T follicular helper cell (primary cell): ENCODE results near the gene MRPS34.
"Not testable (repeated sequence)": the region's sequence is repeated elsewhere in the genome, so short reads cannot be mapped to it uniquely, and the experiment has no call there.

Experiments used
- DNase-seq: peaks from one replicate; pipeline ENCODE4 v3.0.0-alpha.2; 2020; ENCODE audit warnings: low read depth
- total RNA-seq, 2 experiments: gene quantifications; one replicate each; lab custom pipeline; 2026; lab: John Stamatoyannopoulos, UW

The MRPS34 gene
- 53.8 to 80.5 reads per million in 2 experiments for total RNA-seq

DNA sequence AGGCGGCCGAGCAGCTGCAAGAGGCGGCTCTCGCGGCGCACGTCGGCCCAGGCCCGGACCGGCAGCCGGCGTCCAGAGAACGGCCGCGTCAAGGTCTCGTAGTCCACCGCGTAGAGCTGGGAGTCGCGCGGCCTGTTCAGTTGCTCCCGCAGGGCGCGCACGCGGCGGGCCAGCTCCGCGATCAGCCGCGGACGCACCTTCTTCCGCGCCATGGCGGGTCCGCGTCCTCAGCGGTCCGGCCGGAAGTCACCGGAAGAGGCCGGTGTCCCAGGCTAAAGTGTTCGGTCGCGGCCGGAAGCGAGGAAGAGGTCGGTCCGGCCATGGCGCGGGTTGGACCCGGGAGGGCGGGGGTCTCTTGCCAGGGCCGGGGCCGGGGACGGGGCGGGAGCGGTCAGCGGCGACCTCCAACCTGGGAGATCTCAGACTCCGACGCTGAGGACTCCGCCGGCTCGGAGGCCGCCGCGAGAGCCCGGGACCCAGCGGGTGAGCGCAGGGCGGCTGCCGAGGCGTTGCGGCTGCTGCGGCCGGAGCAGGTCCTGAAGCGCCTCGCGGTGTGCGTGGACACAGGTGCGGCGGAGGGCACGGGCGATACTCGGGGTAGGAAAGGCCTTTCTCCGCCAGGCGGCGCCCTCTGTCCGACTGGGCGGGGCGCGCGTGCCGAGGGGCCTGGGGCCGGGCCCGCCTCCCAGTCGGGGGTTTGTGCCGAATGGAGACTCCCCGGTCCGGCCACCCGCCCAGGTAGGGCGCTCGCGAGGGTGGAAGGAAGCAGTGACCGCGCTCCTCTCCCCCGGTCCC, at the start of gene MRPS34:
Gene MRPS34 (minus strand): TSS at position 227 of the 795 bp plus-strand sequence. CDS start 15 bp downstream, at position 212.
- peak; percentile 60 for DNase-seq

DNA sequence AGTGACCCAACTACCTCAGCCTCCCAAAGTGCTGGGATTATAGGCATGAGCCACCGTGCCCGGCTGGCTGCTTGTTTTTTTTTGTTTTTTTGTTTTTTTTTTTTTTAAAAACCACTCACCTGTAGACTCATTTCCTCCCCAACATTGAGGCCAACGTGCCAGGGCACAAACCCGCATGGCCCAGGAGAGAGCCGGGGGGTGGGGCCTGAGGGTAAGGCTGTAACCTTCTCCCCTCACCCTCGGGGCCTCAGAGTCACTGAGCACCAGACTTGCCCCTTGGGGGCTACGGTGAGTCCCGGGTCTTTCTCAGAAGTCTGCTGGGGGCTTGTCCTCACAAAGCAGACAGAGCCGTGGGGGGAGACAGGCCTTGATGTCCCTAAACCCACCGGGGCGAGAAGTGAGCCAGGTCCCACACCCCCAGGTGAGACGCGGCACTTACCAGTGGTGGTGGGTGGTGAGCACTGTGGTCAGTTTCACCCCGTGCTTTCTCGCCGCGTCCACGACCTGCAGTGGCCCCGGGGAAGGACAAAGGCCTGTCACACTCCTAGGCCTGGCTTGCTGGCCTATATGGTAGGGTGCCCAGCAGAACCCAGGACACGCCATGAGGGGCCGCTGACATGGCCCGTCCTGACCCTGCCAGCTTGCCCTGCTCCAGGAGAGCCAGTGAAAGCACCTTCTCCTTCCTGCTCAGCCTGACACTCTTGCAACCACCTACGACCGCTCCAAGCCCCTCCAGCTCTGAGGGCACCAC, 49.1 kb upstream of the MRPS34 start:
- no peak for DNase-seq

- DNase-seq = no peak
Measured at GRCh38 chr16:1820946-1821290, 48.0 kb upstream of the MRPS34 start.

GRCh38 chr16:1820096-1820945, 47.4 kb upstream of the MRPS34 start:
- DNase-seq = no peak

- no peak for DNase-seq
Measured at GRCh38 chr16:1819611-1820010, 46.7 kb upstream of the MRPS34 start.

DNA sequence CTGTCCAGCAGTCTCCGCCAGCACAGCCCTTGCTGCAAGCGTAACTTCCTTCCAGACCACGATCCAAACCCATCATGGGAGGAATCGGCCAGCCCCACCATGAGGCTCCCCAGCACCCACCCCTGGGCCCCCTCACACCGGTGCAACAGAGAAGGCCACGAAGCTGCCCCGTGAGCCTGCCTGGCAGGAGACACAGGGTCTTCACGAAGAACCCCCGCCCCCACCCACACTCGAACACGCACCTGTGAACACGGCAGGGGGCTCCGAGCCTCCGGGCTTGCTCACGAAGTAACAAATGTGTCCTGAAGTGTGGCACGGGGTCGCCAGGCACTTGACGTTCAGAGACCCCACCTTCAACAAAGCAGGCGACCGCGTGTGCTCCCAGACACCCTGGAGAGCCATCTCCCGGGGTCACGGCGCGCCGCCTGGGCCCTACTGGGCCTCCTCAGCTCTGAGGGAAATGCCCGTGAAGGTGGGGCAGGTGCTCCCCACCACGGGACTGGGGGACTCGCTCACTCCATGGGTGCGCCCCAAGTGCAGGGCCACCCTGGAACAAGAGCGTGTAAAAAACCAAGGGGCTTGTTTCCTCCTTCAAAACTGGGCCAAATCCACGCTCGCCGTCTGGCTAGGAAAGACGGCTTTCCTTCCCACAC, 46.1 kb upstream of the MRPS34 start:
- no peak for DNase-seq

- DNase-seq = no peak
Measured at GRCh38 chr16:1818204-1818872, 45.4 kb upstream of the MRPS34 start.

GRCh38 chr16:1817716-1818115, 44.8 kb upstream of the MRPS34 start:
- no peak for DNase-seq

DNA sequence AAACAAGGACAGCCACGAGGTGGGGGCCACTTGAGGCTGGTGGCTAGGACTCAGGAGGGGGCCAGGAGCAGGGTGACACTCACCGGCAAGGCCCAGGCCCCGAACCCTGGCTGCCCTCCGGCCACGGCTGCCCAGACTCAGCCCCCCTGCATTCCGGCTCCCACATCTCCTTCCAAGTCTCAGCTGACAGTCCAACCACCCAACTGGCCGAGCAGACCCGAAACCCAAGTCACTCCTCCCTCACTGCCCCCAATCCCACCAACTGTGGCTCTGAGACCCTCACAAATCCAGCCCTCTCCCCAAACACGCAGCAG, 44.3 kb upstream of the MRPS34 start:
- no peak for DNase-seq

DNA sequence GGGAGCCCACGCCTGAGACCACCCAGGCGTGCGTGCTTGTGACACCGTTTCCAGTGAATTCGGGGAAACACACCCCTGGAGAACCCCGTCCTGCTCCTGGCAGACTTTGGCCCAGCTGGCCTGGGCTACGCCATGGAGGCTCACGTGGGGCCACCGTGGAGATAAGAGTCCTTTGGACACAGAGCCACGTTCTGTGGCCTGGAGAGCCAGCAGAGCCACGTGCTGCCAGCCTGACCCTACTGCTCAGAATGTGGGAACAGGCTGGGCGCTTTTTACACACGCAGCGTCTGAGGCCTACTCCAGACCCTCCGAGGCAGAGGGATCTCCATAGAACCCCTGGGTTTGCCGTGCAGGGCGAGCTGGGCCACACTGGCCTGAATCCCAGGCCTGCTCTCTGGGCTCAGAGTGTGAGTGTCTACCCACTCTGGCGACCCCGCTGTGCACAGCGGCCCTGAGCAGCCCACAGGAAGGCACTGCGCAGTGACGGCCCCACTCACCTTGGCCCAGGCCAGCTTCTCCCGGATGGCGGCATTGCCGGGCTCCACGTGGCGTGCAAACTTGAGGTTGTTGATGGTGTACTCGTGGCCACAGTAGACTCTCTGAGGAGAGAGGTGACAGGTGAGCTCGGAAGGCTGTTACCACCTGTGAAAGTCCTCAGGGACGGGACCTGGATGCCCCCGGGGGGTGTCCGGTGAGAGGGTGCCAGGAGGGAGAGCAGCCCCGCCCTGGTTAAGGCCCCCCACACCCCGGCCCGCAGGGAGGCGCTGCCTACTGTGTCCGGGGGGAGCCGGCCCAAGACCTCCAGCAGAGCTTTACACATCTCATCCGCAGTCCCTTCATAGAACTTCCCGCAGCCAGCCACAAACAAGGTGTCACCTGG, 43.7 kb upstream of the MRPS34 start:
- no peak for DNase-seq

DNA sequence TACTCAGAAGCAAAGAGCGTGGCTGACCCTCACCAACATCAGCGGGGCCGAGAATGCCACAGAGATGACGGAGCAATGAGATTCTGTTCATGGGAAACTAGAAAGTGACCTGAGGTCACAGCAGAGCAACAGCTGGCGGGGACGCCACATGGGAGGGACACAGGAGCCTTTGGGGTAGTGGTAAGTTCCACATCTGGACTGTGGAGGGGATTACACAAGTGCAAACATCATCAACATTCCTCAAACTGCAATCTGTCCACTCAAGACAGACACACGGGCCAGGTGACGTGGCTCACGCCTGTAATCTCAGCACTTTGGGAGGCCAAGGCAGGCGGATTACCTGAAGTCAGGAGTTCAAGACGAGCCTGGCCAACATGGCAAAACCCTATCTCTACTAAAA, 42.5 kb upstream of the MRPS34 start:
- DNase-seq = no peak

GRCh38 chr16:1812732-1813163, 39.8 kb upstream of the MRPS34 start:
- DNase-seq = peak; percentile 31

- no peak for DNase-seq
Measured at GRCh38 chr16:1810536-1810935, 37.6 kb upstream of the MRPS34 start.

DNA sequence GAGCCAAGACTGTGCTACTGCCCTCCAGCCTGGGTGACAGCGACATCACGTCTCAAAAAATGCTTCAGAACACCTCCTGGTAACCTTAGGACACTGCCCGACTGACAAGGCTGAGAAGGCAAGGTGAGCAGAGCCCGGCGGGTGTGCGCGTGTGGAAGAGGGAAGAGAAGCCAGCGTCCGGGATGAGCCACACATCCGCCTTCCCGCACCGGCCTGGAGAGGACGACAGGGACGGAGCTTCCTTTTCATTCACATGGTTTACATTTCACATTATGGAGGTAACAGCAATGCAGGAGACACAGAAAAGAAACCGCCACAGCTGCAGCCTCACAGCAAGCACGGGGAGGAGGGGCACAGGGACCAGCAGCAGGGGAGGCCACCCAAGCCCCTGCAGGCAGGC, 37.2 kb upstream of the MRPS34 start:
- no peak for DNase-seq

DNA sequence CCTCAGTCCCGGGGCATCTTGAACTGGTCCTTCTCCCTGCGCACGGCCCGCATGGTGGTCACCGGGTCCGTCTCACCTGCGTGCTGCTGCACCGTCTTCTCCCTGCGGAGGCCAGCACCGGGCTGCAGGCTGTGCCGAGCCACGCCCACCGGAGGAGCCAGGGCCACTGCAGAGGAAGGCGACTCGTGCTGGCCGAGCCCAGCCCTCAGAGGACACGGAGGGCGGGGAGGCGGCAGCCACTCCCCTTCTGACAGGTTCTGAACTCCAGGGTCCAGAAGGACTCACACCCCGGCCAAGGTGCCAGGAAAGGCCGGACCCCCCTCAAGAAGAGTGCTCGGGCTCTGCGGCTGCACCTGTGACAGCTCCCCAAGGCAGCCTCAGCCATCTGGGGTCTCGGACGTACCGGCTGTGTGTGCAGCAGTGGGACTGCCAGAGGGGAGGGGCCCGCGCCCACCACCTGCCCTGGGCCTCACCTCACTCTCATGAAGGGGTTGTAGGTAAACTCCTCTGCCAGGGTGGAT, 36.4 kb upstream of the MRPS34 start:
- DNase-seq = no peak

DNA sequence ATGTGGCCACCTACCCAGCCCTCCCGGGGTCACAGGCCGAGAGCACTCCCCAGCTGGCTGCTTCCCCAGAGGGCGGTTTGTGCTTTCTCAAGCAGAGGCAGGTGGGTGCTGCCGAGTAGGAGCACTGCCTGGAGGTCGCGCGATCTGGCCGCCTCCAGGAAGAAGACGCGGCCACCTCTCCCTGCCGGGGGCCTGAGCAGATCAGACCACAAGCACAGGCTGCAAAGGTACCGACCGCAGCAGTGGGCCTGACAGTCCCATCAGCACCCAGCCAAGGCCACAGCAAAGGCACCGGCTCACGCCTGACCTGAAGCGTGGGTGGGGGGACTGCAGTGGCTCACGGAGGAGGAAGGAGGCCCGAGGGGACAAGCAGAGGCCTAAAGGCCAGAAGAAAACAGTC, 35.8 kb upstream of the MRPS34 start:
- no peak for DNase-seq

GRCh38 chr16:1807626-1808025, 34.7 kb upstream of the MRPS34 start:
- no peak for DNase-seq

DNA sequence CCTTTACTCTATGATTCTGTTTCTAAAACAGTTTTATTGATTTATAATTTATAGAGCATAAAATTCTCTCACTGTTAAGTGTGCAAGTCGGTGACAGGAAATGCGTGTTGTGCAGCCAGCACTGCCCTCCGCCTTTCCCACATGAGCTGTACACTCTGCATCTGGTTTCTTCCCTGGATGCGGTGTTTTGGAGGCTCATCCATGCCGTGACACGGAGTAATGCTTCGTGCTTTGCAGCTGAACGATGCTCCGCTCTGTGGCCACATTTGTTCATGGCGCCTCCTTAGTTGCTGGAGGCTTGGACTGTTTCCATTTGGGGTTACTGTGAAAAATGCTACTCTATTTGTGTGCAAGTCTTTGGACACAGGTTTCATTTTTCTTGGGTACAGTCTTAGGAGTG, 27.8 kb upstream of the MRPS34 start:
- no peak for DNase-seq

DNA sequence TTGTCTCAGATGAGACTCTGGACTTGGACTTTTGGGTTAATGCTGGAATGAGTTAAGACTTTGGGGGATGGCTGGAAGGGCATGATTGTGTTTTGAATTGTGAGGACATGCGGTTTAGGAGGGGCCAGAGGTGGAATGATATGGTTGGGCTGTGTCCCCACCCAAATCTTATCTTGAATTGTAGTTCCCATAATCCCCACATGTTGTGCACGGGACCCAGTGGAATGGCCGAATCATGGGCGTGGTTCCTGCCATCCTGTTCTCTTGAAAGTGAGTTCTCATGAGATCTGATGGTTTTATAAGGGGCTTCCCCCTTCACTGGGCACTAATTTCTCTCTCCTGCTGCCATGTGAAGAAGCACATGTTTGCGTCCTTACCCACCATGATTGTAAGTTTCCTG, 26.3 kb upstream of the MRPS34 start:
- not testable (repeated sequence) for DNase-seq
